ENCODE measurements around the gene C17orf67.

DNA sequence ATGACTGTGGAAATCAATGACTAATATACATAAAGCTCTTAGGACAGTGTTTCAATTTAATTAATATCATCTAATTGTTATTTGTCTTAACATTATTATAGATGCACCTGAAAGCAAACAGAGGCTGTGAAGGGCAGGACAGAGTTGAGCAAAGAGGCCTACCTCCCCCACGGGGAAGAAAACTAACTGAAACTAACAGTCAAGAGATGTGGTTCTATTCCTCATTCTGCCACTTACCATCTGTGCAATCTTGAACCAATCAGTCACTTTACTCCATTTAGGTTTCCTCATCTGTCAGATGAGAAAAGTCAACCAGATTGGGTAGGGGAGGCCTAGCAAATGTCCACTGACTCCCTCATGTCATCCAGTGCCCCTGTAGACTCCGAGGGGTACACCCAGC, 59.1 kb downstream of the C17orf67 start:
- TF ChIP-seq, protein P1, sequence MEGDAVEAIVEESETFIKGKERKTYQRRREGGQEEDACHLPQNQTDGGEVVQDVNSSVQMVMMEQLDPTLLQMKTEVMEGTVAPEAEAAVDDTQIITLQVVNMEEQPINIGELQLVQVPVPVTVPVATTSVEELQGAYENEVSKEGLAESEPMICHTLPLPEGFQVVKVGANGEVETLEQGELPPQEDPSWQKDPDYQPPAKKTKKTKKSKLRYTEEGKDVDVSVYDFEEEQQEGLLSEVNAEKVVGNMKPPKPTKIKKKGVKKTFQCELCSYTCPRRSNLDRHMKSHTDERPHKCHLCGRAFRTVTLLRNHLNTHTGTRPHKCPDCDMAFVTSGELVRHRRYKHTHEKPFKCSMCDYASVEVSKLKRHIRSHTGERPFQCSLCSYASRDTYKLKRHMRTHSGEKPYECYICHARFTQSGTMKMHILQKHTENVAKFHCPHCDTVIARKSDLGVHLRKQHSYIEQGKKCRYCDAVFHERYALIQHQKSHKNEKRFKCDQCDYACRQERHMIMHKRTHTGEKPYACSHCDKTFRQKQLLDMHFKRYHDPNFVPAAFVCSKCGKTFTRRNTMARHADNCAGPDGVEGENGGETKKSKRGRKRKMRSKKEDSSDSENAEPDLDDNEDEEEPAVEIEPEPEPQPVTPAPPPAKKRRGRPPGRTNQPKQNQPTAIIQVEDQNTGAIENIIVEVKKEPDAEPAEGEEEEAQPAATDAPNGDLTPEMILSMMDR (IDR thresholded peaks at IDR 0.05): no peak
- TF ChIP-seq POLR2AphosphoS5 (IDR thresholded peaks at IDR 0.05) (no peak), EP300 (IDR thresholded peaks at IDR 0.05) (no peak), POLR2A (IDR thresholded peaks at IDR 0.05) (no peak)
